ENCODE data around the gene ZNF284.

ZNF284 gene

GRCh38 chr19:44069415-44069814, 2.5 kb upstream of the ZNF284 start:
- Histone ChIP-seq H3K4me2 (ENCODE audit: low read depth, low read length) (no peak overlapping the region), H3K4me3 (ENCODE audit: low read length) (no peak overlapping the region), H3K9ac (ENCODE audit: low read length) (no peak overlapping the region), H3F3A (ENCODE audit: insufficient read depth, low read length) (no peaks in the 10 kb centered on the region), H3K4me1 (ENCODE audit: low read length) (no peaks in the 10 kb centered on the region), H3K9me2 (replicated peaks; ENCODE audit: insufficient read depth, low read length) (no peaks in the 10 kb centered on the region), H3K27me3 (replicated peaks; ENCODE audit: insufficient read depth, low read length) (no peaks in the 10 kb centered on the region), H4K20me1 (ENCODE audit: insufficient read depth, low read length) (no peaks in the 10 kb centered on the region), H3K9me3 (replicated peaks; ENCODE audit: insufficient read depth, low read length) (no peaks in the 10 kb centered on the region), H3K36me3 (replicated peaks; ENCODE audit: insufficient read depth, low read length) (no peaks in the 10 kb centered on the region), H2AFZ (ENCODE audit: low read length) (no peak overlapping the region), H3K79me2 (ENCODE audit: low read length) (no peaks in the 10 kb centered on the region), H3K27ac (ENCODE audit: low read length) (no peak overlapping the region)
- TF ChIP-seq EZH2 (optimal IDR thresholded peaks at IDR 0.05; ENCODE audit: low read depth, low read length) (no peak), EZH2phosphoT487 (IDR thresholded peaks at IDR 0.05; ENCODE audit: low read length) (no peak)
- TF ChIP-seq, protein P1, sequence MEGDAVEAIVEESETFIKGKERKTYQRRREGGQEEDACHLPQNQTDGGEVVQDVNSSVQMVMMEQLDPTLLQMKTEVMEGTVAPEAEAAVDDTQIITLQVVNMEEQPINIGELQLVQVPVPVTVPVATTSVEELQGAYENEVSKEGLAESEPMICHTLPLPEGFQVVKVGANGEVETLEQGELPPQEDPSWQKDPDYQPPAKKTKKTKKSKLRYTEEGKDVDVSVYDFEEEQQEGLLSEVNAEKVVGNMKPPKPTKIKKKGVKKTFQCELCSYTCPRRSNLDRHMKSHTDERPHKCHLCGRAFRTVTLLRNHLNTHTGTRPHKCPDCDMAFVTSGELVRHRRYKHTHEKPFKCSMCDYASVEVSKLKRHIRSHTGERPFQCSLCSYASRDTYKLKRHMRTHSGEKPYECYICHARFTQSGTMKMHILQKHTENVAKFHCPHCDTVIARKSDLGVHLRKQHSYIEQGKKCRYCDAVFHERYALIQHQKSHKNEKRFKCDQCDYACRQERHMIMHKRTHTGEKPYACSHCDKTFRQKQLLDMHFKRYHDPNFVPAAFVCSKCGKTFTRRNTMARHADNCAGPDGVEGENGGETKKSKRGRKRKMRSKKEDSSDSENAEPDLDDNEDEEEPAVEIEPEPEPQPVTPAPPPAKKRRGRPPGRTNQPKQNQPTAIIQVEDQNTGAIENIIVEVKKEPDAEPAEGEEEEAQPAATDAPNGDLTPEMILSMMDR (IDR thresholded peaks at IDR 0.05; ENCODE audit: low read length): no peak
- DNase-seq: no peak

DNA sequence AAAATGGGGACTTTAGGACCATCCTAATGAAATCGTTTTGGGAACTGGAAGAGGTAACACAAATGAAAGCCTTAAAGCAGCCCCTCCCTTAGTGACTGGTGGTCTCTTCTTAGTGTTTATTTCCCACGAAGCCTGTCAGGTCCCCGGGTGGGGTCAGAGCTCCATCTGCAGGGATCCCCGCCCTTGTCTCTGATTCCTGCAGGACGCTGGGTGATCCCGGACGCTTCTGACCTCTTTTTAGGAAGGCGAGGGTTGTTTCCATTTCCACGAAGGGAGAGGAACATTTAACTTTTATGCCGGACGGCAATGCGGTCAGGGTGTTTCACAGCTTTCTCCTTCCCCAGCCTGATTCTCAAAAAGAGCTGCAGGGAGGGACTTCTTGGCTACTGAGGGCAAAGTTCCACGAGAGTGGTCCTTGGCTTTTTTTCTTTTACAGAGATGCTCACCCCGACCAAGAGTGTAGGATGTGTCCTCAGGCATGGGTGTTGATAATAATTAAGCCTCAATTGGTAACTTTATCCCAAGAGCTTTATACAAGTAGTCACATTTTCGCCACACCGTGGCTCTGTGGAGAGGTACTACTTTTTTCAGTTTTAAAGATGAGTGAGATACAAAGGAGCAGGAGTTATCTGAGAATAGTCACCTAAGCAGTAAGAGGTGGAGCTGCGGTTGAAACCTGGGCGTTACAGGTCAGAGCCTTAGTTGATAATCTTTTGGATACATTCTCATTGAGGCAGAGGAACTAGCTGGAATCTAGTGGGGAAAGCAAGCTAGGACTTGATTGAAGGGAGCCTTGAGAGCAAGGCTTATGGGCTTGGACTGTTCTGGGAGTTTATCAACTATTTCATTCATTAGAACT, 813 bp downstream of the ZNF284 start:
- Histone ChIP-seq H3K27ac (ENCODE audit: low read length) (no peak overlapping the region), H3K36me3 (replicated peaks; ENCODE audit: insufficient read depth, low read length) (no peaks in the 10 kb centered on the region), H3K27me3 (replicated peaks; ENCODE audit: insufficient read depth, low read length) (no peaks in the 10 kb centered on the region), H3K9ac (ENCODE audit: low read length) (no peak overlapping the region), H3K4me3 (ENCODE audit: low read length) (peak overlapping the region; percentile 63), H3K9me2 (replicated peaks; ENCODE audit: insufficient read depth, low read length) (no peaks in the 10 kb centered on the region), H3K4me1 (ENCODE audit: low read length) (no peaks in the 10 kb centered on the region), H3K79me2 (ENCODE audit: low read length) (no peaks in the 10 kb centered on the region), H4K20me1 (ENCODE audit: insufficient read depth, low read length) (no peaks in the 10 kb centered on the region), H3F3A (ENCODE audit: insufficient read depth, low read length) (no peaks in the 10 kb centered on the region), H3K9me3 (replicated peaks; ENCODE audit: insufficient read depth, low read length) (no peaks in the 10 kb centered on the region), H2AFZ (ENCODE audit: low read length) (peak overlapping the region; percentile 90), H3K4me2 (ENCODE audit: low read depth, low read length) (peak overlapping the region; percentile 76; the same call in 1 of the 2 replicates)
- TF ChIP-seq EZH2phosphoT487 (IDR thresholded peaks at IDR 0.05; ENCODE audit: low read length): no peak
- no peak for TF ChIP-seq EZH2 (optimal IDR thresholded peaks at IDR 0.05; ENCODE audit: low read depth, low read length)
- TF ChIP-seq, protein P1 (IDR thresholded peaks at IDR 0.05; ENCODE audit: low read length): no peak
- DNase-seq: no peak

DNA sequence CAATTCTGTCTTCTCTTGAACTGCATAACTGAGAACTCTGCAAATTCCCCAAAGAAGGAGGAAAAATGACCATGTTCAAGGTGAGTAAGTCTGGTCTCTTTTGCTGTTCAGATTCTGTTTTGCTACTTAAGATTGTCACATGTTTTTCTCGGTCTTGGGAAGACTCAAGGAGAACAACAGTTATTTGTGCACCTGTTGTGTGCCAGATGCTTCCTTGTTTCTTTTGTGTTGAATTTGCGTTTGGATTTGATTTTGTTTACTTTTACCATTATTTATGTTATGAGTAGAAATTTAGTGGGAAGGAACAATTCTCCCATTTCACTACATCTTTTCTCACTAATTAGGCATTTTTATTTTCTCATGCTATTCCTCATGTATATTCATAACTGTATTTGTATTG, 4.4 kb downstream of the ZNF284 start:
- Histone ChIP-seq H2AFZ (ENCODE audit: low read length) (no peak overlapping the region), H3K79me2 (ENCODE audit: low read length) (no peaks in the 10 kb centered on the region), H3F3A (ENCODE audit: insufficient read depth, low read length) (no peaks in the 10 kb centered on the region), H3K36me3 (replicated peaks; ENCODE audit: insufficient read depth, low read length) (no peaks in the 10 kb centered on the region), H3K27ac (ENCODE audit: low read length) (no peak overlapping the region), H3K4me2 (ENCODE audit: low read depth, low read length) (no peak overlapping the region), H3K9ac (ENCODE audit: low read length) (no peak overlapping the region), H3K4me1 (ENCODE audit: low read length) (no peaks in the 10 kb centered on the region), H3K27me3 (replicated peaks; ENCODE audit: insufficient read depth, low read length) (no peaks in the 10 kb centered on the region), H4K20me1 (ENCODE audit: insufficient read depth, low read length) (no peaks in the 10 kb centered on the region), H3K9me2 (replicated peaks; ENCODE audit: insufficient read depth, low read length) (no peaks in the 10 kb centered on the region), H3K4me3 (ENCODE audit: low read length) (no peak overlapping the region), H3K9me3 (replicated peaks; ENCODE audit: insufficient read depth, low read length) (no peaks in the 10 kb centered on the region)
- no peak for DNase-seq
- no peak for TF ChIP-seq EZH2 (optimal IDR thresholded peaks at IDR 0.05; ENCODE audit: low read depth, low read length)
- no peak for TF ChIP-seq EZH2phosphoT487 (IDR thresholded peaks at IDR 0.05; ENCODE audit: low read length)
- TF ChIP-seq, protein P1 (IDR thresholded peaks at IDR 0.05; ENCODE audit: low read length): no peak

Measured in MM.1S (cell line).